Epithelial cell of esophagus (primary cell): Measurements from ENCODE around the gene ATOH8.
A peak's percentile ranks its signal among the peaks of the same experiment; 100 is the strongest.

Source experiments
- DNase-seq: peaks from one replicate; pipeline ENCODE4 v3.0.0; 2010; ENCODE audit warnings: low read depth
- H3K4me3 ChIP-seq: 2 replicates; pipeline ENCODE4 v1.5.1; 2011; ENCODE audit warnings: mild to moderate bottlenecking, low read length, control low read depth
- TF ChIP-seq, protein P1 (sequence below): IDR thresholded peaks from 2 replicates; pipeline ENCODE4 v1.5.1; 2011; ENCODE audit warnings: low read depth, mild to moderate bottlenecking, low read length, control low read depth, inconsistent platforms; ENCODE audit not compliant: insufficient read depth; ENCODE audit errors: missing control alignments

The ATOH8 gene

DNA sequence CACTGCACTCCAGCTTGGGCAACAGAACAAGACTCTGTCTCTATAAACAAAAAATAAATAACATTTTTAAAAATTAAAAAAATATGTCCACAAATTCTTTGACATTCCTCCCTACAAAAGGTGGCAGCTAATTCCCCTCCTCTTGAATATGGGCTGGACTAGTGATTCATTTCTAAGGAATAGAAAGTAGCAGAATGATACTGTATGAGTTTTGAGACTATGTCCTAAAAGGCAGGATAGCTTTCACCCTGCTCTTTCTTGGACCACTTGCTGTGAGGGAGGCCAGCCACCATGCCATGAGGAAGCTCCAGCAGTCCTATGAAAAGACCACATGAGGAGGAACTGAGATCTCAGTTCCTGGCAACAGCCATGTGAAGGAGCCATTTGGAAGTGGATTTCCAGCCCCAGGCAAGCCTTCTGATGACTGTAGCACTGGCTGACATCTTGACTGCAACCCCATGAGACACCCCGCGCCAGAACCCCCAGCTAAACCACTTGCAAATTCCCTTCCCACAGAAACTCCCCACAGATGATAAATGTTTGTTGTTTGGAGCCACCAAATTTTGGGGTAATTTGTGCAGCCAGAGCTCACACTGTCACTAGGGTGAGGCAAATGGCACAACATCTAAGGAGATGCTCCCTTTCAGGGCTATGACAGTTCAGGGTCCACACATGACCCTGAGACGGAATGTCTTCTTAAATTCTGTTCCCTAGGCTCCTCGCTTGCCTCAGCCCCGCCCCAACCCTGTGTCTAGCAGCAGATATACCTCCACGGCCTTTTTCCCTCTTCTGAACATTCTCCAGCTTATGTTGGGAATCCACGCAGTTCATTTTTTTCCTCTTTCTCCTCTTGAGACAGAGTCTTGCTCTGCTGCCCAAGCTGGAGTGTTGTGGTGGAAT, 17.1 kb upstream of the ATOH8 start:
- TF ChIP-seq, protein P1, sequence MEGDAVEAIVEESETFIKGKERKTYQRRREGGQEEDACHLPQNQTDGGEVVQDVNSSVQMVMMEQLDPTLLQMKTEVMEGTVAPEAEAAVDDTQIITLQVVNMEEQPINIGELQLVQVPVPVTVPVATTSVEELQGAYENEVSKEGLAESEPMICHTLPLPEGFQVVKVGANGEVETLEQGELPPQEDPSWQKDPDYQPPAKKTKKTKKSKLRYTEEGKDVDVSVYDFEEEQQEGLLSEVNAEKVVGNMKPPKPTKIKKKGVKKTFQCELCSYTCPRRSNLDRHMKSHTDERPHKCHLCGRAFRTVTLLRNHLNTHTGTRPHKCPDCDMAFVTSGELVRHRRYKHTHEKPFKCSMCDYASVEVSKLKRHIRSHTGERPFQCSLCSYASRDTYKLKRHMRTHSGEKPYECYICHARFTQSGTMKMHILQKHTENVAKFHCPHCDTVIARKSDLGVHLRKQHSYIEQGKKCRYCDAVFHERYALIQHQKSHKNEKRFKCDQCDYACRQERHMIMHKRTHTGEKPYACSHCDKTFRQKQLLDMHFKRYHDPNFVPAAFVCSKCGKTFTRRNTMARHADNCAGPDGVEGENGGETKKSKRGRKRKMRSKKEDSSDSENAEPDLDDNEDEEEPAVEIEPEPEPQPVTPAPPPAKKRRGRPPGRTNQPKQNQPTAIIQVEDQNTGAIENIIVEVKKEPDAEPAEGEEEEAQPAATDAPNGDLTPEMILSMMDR, result no peak
- no peak overlapping the region for H3K4me3 ChIP-seq
- no peak for DNase-seq

DNA sequence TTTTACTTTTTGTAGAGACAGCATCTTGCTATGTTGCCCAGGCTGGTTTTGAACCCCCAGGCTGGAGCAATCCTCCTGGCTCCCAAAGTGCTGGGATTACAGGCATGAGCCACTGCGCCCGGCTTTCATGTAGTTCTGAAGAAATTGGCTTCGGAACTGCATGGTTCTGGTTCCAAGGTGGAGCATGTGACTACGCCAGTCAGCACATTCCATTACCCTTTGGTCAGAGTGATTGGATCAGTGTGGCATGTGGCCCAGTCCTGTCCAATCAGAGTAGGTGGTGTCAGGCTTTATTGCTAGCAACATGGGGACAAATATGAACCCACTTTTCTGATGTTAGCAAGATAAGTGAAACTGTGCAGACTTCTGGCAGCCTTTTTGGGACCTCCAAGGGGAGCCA, 16.3 kb upstream of the ATOH8 start:
- peak; percentile 65 for DNase-seq
- TF ChIP-seq, protein P1, result no peak

DNA sequence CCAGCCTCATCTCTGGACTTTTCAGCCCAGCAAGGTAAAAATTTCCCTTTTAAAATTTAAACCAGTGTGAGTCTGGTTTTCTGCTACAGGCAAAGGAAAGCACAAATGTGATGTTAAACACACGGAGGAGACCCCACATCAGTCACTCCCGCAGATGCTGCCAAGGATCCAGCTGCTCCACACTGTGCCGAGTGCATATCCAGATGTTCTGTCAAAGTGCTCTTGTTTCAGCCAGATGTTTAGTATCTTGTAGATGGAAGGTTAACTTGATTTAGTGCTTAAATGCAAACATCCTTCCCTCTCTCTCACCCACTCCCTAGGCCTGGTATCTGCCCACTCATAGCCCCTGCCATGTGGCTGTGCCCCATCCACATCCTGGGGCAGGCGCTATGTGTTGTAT, 15.8 kb upstream of the ATOH8 start:
- H3K4me3 ChIP-seq, result no peak overlapping the region
- TF ChIP-seq, protein P1, result no peak
- no peak for DNase-seq

More for the DNA sequence above, 16.3 kb upstream of the ATOH8 start:
- H3K4me3 ChIP-seq, result no peak overlapping the region

DNA sequence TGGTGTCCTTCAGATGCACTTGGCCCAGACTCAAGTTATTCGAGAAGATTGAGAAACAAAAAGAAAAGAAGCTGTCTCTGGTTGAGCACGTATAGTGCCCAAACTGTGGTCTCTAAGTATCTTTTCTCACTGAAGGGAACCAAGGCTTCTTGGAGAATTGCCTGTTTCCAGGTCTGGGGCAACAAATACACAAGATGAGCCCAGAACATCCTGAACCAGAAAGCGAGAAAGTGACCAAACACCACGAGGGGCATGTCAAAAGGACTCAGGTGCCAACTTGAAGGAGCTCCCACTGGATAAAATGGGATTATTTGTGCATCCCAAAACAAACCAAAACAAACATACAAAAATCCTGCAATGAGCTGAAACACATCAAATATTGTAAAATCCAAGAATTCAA, 13.6 kb upstream of the ATOH8 start:
- TF ChIP-seq, protein P1, result no peak

DNA sequence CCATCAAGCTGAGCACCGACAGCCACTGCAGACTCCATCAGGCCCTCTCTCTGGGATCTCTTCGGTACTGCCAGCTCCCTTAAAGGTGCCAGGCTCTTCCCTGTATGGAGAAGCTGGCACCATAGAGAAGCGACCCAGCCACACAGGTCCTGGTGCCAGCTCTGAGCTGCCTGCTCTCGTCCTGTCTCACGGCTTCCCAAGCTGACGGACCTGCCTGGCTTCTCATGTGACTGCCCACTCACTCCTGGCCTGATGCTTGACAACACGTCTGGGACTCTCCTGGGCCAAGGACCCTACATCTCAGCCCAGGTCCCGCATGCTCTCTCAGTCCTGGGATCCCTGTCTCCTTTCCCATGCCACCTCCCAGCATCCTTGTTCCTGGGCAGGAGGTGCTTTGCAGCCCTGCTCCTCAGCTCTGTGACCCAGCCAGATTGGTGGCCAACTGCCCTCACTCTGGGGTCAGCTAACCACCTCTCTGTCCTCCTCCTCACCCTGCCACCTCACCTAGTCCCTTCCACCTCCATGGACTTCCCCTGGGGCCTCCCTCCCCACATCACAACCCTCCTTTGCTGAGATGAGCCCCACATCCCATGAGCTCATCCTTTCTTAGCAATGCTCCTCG, 12.5 kb upstream of the ATOH8 start:
- H3K4me3 ChIP-seq, result no peak overlapping the region
- TF ChIP-seq, protein P1, result no peak
- DNase-seq, result no peak

More for the DNA sequence above, 13.6 kb upstream of the ATOH8 start:
- DNase-seq, result no peak
- no peak overlapping the region for H3K4me3 ChIP-seq

DNA sequence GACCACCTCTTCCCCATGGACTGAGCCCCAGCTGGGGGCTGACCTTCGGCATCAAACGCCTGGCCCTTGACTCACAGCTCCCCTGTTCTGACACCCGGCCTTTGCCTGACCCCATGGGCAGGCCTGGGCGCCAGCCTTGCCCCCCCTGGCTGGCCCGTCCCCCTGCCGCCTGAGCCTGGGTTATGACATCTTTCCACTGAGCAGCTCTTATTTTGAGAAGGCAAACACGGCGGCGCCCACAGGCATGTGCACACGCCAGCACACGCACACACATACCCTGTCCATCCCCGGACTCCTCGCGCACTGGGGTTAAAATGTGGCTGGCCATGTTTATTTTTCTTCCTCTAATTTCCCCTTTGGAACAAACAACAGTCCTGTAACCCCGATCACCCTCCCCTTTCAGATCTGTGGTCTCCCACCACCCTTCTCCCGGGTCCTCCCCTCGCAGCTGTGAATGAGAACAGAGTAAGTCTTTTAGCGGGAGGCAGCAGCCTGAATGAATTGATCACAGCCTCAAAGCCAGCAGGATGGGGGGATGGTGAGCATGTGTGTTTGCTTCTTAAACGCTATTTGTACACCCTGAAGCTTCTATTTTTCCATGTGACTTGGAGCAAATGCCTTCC, 11.8 kb upstream of the ATOH8 start:
- TF ChIP-seq, protein P1, result no peak
- DNase-seq, result peak; percentile 75
- H3K4me3 ChIP-seq, result no peak overlapping the region
